Prostate gland (tissue), 2 donors: Measurements from ENCODE around the gene CCDC188.

Experiments
- POLR2A ChIP-seq: fragments of 450-650 bp; IDR thresholded peaks from one replicate; pipeline ENCODE4 v1.6.1; 2016; ENCODE audit warnings: antibody characterized with exemption, mild to moderate bottlenecking
- POLR2AphosphoS5 ChIP-seq: sonication (generic); formaldehyde crosslinking; IDR thresholded peaks from one replicate; pipeline ENCODE4 v1.6.1; 2017; ENCODE audit warnings: antibody characterized with exemption
- TF ChIP-seq, protein P1 (sequence below), 4 experiments: fragments of 200-600 bp in 2 of 4; fragments of 450-650 bp in 2 of 4; sonication (generic) in 2 of 4; IDR thresholded peaks; 1 replicate in 3 of 4; 2 replicates in 1 of 4; pipeline ENCODE4 v1.5.1; 2016 to 2019; ENCODE audit warnings: antibody characterized with exemption in 4 of 4, mild to moderate bottlenecking in 2 of 4, moderate library complexity in 2 of 4

DNA sequence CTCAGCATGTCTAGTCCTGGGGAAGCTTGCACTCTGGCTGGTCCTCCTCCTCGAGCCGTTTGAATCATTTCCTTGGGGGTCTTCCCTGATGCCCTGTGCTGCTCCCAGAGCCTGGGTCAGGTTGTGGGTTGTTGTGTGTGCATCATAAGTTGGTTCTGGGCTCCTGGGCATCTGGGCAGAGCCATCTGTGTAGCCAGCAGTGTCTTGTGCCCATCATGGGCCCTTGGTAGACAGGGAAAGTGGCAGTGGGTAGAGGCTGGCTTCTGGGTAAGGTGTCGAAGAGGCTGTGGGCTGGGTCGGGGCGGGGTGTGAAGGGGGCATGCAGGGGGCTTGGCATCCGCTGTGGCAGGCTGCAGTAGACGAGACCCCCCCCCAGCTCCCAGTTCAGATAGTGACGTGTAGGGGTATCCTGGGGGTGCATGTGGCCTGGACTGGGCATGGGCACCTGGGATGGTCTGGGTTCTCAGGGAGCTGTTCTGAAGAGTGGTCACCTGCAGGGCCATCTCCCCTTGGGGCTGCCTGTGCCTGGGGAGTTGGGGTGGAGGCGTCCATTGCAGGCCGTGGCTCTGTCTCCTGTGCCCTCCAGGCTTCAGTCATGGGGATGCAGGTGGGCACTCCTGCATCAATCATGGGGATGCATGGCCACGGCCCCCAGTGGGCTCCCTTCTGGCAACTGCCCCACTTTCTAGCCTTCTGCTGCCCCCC is 26.6 kb downstream of the CCDC188 start:
- TF ChIP-seq, protein P1, sequence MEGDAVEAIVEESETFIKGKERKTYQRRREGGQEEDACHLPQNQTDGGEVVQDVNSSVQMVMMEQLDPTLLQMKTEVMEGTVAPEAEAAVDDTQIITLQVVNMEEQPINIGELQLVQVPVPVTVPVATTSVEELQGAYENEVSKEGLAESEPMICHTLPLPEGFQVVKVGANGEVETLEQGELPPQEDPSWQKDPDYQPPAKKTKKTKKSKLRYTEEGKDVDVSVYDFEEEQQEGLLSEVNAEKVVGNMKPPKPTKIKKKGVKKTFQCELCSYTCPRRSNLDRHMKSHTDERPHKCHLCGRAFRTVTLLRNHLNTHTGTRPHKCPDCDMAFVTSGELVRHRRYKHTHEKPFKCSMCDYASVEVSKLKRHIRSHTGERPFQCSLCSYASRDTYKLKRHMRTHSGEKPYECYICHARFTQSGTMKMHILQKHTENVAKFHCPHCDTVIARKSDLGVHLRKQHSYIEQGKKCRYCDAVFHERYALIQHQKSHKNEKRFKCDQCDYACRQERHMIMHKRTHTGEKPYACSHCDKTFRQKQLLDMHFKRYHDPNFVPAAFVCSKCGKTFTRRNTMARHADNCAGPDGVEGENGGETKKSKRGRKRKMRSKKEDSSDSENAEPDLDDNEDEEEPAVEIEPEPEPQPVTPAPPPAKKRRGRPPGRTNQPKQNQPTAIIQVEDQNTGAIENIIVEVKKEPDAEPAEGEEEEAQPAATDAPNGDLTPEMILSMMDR (IDR thresholded peaks at IDR 0.05) = no peak
- no peak for TF ChIP-seq POLR2A
- TF ChIP-seq POLR2AphosphoS5 = no peak
